Adrenal gland (tissue), 5 donors: ENCODE results near the gene NAPA.

Source experiments
- CTCF ChIP-seq, 6 experiments: fragments of 450-650 bp in 4 of 6; fragments of 200-600 bp in 2 of 6; sonication (generic) in 1 of 6; IDR thresholded peaks; 1 replicate in 5 of 6; 2 replicates in 1 of 6; pipeline versions ENCODE4 v1.5.1 to v1.8.0; 2016 to 2021; ENCODE audit warnings: antibody characterized with exemption in 6 of 6, mild to moderate bottlenecking in 2 of 6, moderate library complexity in 1 of 6
- POLR2A ChIP-seq, 2 donors: fragments of 450-650 bp; IDR thresholded peaks; one replicate each; pipeline ENCODE4 v1.6.1; 2017; ENCODE audit warnings: antibody characterized with exemption in 2 of 2, mild to moderate bottlenecking in 2 of 2, moderate library complexity in 1 of 2
- donor health status: DM: no; HTN: no; CAD: no.

GRCh38 chr19:47509973-47510372 is 4.9 kb downstream of the NAPA start:
- TF ChIP-seq POLR2A (IDR thresholded peaks at IDR 0.05) (peak in 1 of 2 donors; percentile 37), CTCF (IDR thresholded peaks at IDR 0.05) (no peak)
